Measurements from ENCODE around the gene LPIN1. TPM values are rescaled to one million over a fixed set of nuclear protein-coding genes. Genes with fewer than 3 reads are reported as not detected.
"Not testable (repeated sequence)": the region's sequence is repeated elsewhere in the genome, so short reads cannot be mapped to it uniquely, and the experiment has no call there.

Gene LPIN1
- total and polyA plus RNA-seq, 2 experiments from 2014 or later = 34.5 to 35.3 TPM

DNA sequence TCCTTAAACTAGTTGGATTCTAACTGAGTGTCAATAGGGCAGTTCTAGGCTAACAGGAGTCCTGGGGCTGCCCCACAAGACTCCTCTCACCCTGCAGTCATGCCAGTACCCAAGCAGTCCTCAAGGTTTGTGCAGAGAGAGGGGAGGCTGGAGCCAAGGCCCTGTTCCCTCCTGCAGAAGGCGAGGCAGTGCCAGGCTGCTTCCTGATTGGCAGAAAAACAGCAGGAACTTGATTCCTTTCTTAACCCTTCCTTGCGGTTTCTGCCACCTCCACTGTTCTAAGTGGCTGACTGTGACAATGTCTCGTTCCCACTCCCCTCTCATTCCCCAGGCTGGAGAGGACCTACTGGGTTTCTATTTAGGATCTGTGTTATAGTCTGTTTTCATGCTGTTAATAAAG lies 75.3 kb downstream of the LPIN1 start:
- H3K4me2 ChIP-seq = no peak overlapping the region
- no peaks in the 10 kb centered on the region for H3K36me3 ChIP-seq (replicated peaks; ENCODE audit: insufficient read depth, low read depth)
- peaks cover 6% of the 10 kb centered on the region for H3K4me1 ChIP-seq (ENCODE audit: insufficient read depth)
- no peak overlapping the region for H2AFZ ChIP-seq
- WGBS (ENCODE audit: low lambda C conversion rate, missing lambda C conversion rate) = 97% methylated on average over 3 of the region's 3 CpGs
- H4K20me1 ChIP-seq (ENCODE audit: insufficient read depth, poor library complexity, severe bottlenecking) = no peaks in the 10 kb centered on the region
- H3K27ac ChIP-seq = no peak overlapping the region
- H3K4me3 ChIP-seq = no peak overlapping the region
- H3K79me2 ChIP-seq = no peaks in the 10 kb centered on the region
- no peak for TF ChIP-seq EZH2 (IDR thresholded peaks at IDR 0.05; ENCODE audit: borderline replicate concordance)
- no peak for TF ChIP-seq EZH2phosphoT487 (IDR thresholded peaks at IDR 0.05; ENCODE audit: low read depth, severe bottlenecking, unreplicated experiment)
- no peak for TF ChIP-seq CTCF (IDR thresholded peaks at IDR 0.05; ENCODE audit: poor library complexity)
- no peak for DNase-seq (ENCODE audit: low spot score)
- H3K27me3 ChIP-seq = no peaks in the 10 kb centered on the region
- H3K9me3 ChIP-seq (ENCODE audit: low read depth) = no peaks in the 10 kb centered on the region
- H3K9me2 ChIP-seq (replicated peaks; ENCODE audit: insufficient read depth) = no peaks in the 10 kb centered on the region

DNA sequence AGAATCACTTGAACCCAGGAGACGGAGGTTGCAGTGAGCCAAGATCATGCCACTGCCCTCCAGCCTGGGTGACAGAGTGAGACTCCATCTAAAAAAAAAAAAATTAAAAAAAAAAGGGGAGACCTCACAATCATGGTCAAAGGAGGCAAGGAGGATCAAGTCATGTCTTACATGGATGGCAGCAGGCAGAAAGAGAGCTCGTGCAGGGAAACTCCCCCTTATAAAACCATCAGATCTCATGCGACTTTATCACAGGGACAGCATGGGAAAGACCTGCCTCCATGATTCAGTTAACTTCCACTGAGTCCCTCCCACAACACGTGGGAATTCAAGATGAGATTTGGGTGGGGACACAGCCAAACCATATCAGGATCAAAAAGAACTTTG lies 75.9 kb downstream of the LPIN1 start:
- not testable (repeated sequence) for H3K27ac ChIP-seq; H3K4me3 ChIP-seq; H4K20me1 ChIP-seq (ENCODE audit: insufficient read depth, poor library complexity, severe bottlenecking); H3K9me3 ChIP-seq (ENCODE audit: low read depth); H3K36me3 ChIP-seq (replicated peaks; ENCODE audit: insufficient read depth, low read depth); H3K27me3 ChIP-seq; H3K79me2 ChIP-seq; H2AFZ ChIP-seq; H3K9me2 ChIP-seq (replicated peaks; ENCODE audit: insufficient read depth); DNase-seq (ENCODE audit: low spot score); H3K4me1 ChIP-seq (ENCODE audit: insufficient read depth)
- 95% methylated on average over 4 of the region's 4 CpGs for WGBS (ENCODE audit: low lambda C conversion rate, missing lambda C conversion rate)
- peak overlapping the region; percentile 54 for H3K4me2 ChIP-seq

DNA sequence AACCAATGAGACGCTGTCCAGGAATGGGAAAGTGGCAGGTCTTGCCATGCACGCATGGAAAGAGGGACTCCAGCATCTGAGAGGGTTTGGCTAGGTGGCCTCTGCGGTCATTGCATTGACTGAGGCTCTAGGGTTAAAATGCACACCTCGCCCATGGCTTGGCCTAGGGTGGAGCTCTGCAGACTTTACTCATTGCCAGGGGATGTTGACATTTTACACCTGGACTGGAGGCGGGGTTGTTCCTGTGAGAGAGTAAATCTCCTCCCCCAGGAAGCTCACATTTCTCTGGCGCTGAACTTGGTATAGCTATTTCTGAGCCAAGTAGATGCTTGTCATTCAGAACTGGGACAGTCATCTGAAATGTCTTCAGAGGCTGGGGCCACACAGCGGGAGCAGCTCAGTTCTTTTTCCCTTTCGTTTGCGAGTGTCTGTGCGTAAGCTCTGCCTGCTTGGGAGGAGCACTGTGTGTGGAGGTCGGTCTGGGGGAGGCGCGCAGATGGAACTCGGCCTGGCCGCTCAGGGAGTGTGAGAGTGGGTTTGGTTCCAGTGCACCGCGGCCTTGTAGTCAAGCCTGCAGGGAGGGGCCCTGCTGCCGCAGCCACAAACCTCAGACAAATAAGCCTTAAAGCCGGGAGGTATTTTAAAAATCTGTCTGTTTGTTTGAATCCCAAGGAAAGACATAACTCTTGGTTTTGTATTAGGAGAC lies 76.5 kb downstream of the LPIN1 start:
- Histone ChIP-seq H3K79me2 (no peaks in the 10 kb centered on the region), H3K36me3 (replicated peaks; ENCODE audit: insufficient read depth, low read depth) (no peaks in the 10 kb centered on the region), H2AFZ (no peak overlapping the region), H3K9me3 (ENCODE audit: low read depth) (no peaks in the 10 kb centered on the region), H3K27ac (peak overlapping the region; percentile 44), H3K4me2 (peak overlapping the region; percentile 54), H3K4me3 (no peak overlapping the region), H3K27me3 (no peaks in the 10 kb centered on the region), H4K20me1 (ENCODE audit: insufficient read depth, poor library complexity, severe bottlenecking) (no peaks in the 10 kb centered on the region), H3K9me2 (replicated peaks; ENCODE audit: insufficient read depth) (no peaks in the 10 kb centered on the region), H3K4me1 (ENCODE audit: insufficient read depth) (peaks cover 6% of the 10 kb centered on the region)
- WGBS (ENCODE audit: low lambda C conversion rate, missing lambda C conversion rate) = 78% methylated on average over 19 of the region's 19 CpGs
- DNase-seq (ENCODE audit: low spot score) = peak; percentile 38
- TF ChIP-seq EZH2phosphoT487 (IDR thresholded peaks at IDR 0.05; ENCODE audit: low read depth, severe bottlenecking, unreplicated experiment) (no peak), EZH2 (IDR thresholded peaks at IDR 0.05; ENCODE audit: borderline replicate concordance) (no peak), CTCF (IDR thresholded peaks at IDR 0.05; ENCODE audit: poor library complexity) (no peak)

DNA sequence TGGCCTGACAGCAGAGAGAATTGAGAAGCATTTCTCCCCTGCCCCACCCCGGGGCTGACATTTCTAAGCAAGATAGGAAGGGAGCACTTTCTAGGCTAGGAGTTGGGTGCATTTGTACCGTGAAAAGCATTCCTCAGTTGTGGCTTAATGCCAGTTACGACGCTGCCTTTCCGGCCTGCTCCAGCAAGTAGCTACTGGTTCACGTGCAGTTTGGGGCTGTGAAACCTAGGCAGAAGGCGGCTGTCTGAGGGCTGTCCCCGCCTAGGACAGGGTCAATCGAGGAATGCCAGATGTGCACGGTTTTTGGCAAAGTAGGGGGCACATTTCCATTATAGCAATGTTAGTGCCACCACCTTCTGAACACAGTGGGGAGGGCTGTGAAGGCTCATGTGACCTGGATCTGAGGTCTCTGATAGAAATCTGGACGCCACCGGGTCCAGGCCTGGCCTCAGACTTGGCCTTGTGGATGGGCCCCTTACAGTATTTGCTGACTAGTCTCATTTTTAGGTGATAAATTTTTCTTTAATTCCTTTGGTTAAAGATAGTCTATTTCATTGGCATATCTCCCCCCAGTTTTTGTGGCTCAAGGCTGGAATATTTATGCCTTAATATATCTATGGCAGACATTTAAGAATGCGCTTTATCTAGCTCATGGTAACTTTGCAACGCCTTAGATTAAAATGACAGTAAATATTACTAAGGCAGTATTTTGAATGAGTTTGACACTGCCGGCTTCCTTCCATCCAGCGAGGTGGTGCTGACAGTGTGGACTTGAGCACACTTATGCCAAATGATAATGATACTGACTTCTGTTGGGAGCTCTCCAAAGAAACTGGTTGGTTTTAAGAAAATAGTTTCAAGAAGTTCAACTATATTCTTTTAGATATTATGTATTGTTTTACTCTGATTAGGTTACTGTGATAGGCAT lies 78.7 kb downstream of the LPIN1 start:
- H3K9me2 ChIP-seq (replicated peaks; ENCODE audit: insufficient read depth) = no peaks in the 10 kb centered on the region
- no peaks in the 10 kb centered on the region for H4K20me1 ChIP-seq (ENCODE audit: insufficient read depth, poor library complexity, severe bottlenecking)
- no peaks in the 10 kb centered on the region for H3K27me3 ChIP-seq
- H3K4me3 ChIP-seq = no peak overlapping the region
- no peaks in the 10 kb centered on the region for H3K36me3 ChIP-seq (replicated peaks; ENCODE audit: insufficient read depth, low read depth)
- H2AFZ ChIP-seq = no peak overlapping the region
- no peaks in the 10 kb centered on the region for H3K9me3 ChIP-seq (ENCODE audit: low read depth)
- no peak overlapping the region for H3K27ac ChIP-seq
- WGBS (ENCODE audit: low lambda C conversion rate, missing lambda C conversion rate) = 92% methylated on average over 16 of the region's 16 CpGs
- H3K4me1 ChIP-seq (ENCODE audit: insufficient read depth) = peaks cover 16% of the 10 kb centered on the region
- TF ChIP-seq CTCF (IDR thresholded peaks at IDR 0.05; ENCODE audit: poor library complexity) = no peak
- no peak for TF ChIP-seq EZH2 (IDR thresholded peaks at IDR 0.05; ENCODE audit: borderline replicate concordance)
- no peak for TF ChIP-seq EZH2phosphoT487 (IDR thresholded peaks at IDR 0.05; ENCODE audit: low read depth, severe bottlenecking, unreplicated experiment)
- no peak for DNase-seq (ENCODE audit: low spot score)
- no peak overlapping the region for H3K4me2 ChIP-seq
- H3K79me2 ChIP-seq = no peaks in the 10 kb centered on the region
